ENCODE results near the gene CPO.
"Not testable (repeated sequence)": the region's sequence is repeated elsewhere in the genome, so short reads cannot be mapped to it uniquely, and the experiment has no call there.

CPO gene

GRCh38 chr2:206939340-206939739, at the start of gene CPO:
Gene CPO, plus strand, starts transcription at chr2:206939518. Its CDS starts 82 bp downstream, at chr2:206939600.
- no peak for DNase-seq
- no peak for ATAC-seq

- ATAC-seq (no peak), DNase-seq (no peak)
These were observed 49.1 kb upstream of the CPO start for GRCh38 chr2:206890179-206890578.

DNA sequence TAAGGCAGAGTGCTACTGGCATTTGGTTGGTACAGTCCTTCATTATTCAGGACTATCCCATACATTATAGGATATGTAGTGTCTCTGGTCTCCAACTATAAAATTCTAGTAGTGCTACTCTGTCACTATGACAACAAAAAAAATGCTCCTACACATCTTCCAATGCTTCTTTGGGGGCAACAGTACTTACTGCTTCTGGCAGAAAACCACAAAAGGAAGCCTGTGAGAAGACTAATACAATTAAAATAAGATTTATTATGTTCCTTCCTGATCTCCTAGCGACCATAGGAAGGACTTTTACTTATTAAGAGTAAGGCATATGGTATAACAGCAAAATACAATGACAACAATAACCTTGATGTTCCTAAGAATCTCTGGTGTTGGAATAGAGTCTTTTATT, 48.4 kb upstream of the CPO start:
- DNase-seq (no peak), ATAC-seq (no peak)

DNA sequence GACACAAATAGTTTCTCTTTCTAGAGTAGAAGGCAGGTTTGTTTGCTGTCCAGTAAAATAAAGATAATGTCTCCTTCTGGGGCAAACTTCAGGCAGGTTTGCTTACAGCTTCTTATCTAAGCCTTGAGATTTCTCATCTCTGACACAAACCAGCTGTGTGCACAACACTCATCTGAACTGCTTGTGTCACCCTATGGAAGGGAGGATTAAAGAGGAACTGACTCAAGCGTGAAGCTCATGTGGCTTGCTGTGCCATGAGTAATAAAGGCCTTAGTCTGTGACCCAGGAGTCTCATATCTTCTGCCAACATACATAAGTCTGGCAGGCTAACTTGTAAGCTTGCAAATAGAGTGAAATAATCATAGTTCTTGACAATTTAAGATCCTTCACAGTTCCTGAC, 24.2 kb upstream of the CPO start:
- ATAC-seq (peak; percentile 90), DNase-seq (no peak)

DNA sequence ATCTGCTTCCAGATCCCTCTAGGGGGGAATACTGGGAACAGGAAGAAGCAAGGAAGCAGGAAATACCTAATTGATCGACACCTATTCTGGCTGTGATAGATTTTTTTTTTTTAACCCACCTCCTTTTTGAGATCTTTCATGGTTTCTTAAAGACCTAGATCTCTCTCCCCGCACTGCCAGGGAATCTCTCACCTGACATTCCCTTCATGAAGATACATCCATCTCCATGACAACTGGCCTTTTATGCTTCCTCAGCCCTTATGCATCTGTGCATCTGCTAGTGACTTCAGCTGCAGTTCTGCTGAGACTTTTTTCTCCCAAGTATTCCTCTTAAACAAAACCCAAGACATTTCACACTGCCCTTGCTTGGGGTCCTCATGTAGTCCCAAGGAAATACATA, 21.1 kb upstream of the CPO start:
- ATAC-seq (no peak), DNase-seq (no peak)

- ATAC-seq: no peak
- DNase-seq: no peak
These were observed 19.0 kb upstream of the CPO start for GRCh38 chr2:206920310-206920709.

GRCh38 chr2:206920951-206921350, 18.4 kb upstream of the CPO start:
- no peak for DNase-seq
- ATAC-seq: no peak

DNA sequence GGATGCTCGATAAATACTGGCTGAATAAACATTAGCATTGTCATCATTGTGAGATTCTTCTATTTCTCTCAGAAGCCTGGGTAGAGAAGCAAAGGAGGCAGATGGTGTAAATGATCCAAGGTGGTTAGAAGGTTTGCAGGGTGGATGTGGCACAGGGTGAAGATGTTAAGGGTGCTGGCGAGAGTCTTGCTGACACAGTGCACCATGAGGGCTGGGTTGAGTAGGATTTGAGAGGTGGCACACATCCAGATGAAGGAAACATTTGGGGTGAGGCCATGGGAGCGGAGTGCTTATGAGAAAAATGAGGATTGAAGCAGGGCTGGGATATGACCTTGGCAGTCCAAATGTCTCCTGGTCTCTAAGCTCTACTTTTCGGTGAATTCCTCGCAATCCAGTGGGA, 17.8 kb upstream of the CPO start:
- DNase-seq: no peak

DNA sequence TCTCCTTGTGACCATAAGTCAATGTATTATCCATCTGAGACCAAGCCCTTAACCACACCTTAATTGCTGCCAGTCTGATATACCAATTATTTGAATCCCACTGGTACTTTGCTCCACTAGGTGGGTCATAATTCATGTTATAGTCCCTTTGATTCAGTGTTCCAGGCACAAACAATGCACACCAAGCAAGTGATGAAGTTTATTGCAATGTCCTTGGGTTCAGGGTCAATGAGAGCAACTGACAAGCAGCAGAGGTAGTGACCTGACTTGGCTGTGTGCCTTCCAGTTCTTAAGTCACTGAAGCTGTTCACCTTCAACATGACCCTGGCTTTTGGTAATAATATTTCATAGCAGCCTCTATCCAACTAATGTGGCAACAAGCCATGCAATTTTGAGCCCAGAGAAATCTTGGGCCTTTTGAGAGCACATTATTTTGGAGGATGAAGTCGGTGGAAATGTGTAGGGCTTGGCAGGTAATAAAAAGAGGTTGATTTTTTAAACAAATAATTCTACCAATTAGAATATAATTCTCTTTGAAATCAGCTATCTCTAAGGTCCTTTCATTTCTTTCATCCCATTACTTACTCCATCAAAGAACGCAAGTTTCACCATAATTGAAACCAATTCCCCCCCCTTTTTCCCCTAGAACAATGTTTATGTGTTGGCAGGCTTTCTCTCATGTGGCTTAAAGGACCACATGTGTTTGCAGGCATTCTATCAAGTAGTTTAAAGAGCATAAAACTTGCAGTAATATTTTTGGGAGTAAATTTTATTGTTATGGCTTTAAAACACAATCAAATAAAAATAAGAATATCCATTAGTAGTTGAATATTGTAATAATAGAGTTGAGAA, 3.1 kb upstream of the CPO start:
- DNase-seq (no peak), ATAC-seq (no peak)

More for the DNA sequence above, 17.8 kb upstream of the CPO start:
- ATAC-seq: no peak

DNA sequence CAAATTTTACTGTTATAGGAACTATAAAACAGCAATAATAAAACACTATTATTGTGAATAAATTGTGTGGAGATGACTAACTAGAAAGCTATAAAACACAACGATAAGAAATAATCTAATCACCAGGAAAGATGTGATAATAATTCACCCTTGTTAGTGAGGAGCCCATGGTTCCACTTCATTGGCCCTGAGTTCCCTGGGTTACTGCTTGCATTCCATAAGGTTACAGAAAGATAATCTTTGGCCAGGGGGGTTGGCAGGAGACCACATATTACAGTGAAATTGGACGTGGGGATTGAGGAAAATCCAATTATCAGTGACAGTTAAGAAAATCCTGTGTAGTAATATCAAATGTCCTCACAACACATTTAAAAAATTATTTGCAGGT, 2.5 kb upstream of the CPO start:
- ATAC-seq (no peak), DNase-seq (no peak)

DNA sequence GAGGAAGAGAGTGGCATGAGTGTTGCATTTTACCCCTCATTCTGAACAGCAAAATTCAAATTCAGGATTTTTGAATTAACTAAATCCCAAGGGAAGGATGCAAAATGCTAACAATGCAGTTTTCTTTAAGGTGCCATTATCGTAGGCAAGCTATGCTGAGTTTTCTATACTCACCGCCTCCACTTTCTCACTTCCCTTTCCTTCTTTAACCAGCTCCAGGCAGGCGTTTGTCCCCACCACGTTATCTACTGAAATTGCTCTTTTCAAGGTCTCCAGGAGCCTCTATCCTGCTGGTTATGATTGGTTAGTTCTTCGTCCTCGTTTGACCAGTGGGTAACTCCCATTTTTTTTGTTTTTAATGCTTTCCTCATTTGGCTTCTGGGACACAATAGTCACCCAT, 1.8 kb upstream of the CPO start:
- DNase-seq (no peak), ATAC-seq (no peak)

GRCh38 chr2:206940546-206940945, 1.2 kb downstream of the CPO start:
- no peak for ATAC-seq

DNA sequence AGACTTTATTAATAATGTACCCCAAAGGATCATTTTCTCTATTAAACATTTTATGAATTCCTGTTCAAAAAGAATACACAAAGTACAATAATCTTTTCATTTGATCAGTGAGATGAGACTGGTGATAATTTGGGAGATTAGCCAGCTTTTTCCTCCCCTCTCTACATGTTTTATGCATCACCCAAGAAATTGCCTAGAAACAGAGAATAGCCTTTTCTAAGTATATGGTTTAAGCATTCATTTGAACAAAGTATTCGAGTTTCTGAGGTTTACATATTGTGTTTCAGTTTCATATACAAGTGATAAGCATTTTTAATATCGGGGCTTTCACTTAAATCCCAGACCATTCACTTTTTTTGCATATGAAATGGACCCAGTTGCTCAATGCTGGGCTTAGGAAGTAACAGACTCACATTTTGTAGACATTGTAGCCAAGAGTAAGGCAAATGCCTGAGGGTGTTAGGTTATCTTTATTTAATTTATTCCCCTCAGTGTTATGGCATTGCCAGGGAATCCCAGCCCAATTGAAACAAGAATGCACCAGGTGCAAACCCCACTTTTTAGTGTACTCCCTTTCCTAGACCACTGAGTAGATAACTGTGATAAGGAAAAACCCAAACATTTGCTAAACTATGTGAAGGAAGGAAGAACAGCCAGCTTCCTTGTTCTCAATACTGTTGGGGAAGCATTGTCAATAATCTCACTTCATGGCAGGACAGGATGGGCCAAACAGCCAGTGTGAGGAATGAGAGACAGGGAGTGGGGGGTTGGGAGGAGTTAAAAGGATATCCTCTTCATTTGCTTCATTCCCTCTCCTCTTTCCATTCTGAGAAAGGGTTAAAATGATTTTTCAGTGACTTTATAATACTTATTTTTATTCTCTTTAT, 3.5 kb downstream of the CPO start:
- DNase-seq: no peak

More at GRCh38 chr2:206940546-206940945, 1.2 kb downstream of the CPO start:
- DNase-seq: no peak

DNA sequence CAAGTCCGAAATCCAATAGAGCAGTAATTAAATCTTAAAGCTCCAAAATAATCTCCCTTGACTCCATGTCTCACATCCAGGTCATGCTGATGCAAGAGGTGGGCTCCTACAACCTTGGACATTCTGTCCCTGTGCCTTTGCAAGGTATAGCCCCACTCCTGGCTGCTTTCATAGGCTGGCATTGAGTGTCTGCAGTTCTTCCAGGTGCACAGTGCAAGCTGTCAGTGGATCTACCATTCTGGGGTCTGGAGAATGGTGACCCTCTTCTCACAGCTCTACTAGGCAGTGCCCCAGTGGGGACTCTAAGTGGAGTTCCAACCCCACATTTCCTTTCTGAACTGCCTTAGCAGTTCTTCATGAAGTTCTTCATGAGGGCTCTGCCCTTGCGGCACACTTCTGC, 14.1 kb downstream of the CPO start:
- DNase-seq, ATAC-seq: not testable (repeated sequence)

More for the DNA sequence above, 3.5 kb downstream of the CPO start:
- no peak for ATAC-seq

DNA sequence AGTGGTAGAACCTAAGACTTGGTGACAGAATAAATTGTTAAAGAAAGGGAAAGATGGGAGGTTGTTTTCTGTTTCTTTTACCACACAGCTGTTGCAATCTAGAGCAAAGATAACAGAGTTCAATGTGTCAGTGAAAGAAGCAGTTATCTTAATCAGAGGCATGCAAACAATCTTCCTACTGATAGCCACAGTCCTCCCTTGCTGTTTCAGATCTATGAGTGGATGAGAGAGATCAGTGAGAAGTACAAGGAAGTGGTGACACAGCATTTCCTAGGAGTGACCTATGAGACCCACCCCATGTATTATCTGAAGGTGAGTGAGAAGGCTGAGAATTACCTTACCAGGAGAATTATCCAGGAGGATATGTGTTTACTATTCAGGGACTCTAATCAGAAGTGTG, 15.9 kb downstream of the CPO start:
- no peak for DNase-seq
- no peak for ATAC-seq

GRCh38 chr2:206958261-206958660, 18.9 kb downstream of the CPO start:
- ATAC-seq (no peak), DNase-seq (no peak)

GRCh38 chr2:206962966-206963365, 23.6 kb downstream of the CPO start:
- DNase-seq (no peak), ATAC-seq (no peak)

DNA sequence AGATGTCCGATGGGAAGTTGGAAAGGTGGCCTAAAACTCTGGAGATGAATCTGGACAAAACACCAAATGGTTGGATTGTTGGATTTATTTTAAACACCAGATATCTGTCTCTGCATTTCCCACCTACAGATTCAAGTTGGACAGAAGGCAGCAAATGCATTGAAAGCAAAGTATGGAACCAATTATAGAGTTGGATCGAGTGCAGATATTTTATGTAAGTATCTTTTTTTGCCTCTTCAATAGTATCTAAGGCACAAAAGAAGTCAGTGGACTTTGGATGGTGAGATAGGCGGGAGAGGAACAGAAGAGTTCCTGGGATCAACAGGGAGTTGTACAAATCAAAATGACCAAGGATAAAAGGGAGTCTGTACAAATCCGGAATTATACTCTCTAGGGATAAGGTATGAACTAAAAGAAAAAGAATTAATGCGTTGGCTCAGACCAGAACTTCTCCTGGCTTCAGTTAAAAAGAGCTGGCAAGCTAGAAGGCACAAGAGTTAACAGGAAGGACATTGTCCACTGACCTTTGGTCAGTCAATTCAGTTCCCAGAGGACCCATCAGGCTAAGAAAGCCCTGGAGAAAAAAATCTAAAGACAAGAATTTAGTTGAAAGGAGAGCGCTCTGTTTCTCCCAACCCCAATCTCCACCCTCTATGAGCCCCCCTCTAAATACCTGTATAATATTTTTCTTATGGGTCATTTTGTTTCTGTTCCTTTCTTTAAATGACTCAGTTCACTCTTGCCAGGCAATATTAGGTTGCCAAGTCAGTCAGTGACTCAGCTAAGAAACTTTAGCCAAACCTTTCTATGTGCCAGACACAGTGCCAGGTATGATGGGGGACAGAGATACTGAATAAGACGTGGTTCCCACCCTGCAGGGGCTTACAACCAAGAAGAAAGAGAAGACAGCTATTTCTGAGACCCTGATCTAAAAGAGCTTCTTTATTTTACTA, 29.1 kb downstream of the CPO start:
- no peak for ATAC-seq
- no peak for DNase-seq

GRCh38 chr2:206969192-206969591, 29.9 kb downstream of the CPO start:
- no peak for DNase-seq
- ATAC-seq: no peak

DNA sequence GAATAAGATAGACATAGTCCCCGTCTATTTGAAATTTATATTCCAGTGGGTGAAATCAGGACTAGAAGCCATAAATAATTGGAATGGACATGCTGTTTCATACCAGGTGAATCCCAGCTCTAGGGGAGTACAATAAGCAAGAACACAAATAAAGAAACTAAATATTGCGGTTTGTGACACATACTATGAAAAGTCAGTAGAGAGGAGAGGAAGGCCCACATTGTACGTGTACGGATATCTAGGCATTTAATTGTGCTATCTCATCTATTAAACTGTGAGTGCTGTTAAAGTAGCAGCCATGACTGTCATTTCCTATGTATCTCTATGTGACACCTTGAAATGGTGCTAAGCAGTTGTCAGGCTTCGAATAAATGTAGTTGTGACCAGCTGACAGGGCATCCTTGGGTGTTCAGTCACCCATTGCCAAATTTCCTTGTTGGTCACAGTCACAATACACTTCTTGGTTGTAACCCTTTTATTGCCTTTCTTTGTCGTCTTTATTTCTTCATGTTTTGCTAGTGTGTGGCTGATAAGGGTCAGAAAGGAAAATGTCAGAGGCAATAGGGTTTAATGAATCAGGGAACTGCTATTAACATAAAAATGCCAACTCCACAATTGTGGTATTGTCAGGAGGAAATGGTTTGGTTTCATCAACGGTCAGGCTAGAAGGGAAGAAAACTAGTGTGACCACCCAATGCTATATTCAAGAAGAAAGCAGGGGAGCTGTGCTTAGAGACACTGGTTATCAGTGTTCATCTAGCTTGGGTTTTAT, 31.5 kb downstream of the CPO start:
- DNase-seq: no peak
- ATAC-seq: no peak

DNA sequence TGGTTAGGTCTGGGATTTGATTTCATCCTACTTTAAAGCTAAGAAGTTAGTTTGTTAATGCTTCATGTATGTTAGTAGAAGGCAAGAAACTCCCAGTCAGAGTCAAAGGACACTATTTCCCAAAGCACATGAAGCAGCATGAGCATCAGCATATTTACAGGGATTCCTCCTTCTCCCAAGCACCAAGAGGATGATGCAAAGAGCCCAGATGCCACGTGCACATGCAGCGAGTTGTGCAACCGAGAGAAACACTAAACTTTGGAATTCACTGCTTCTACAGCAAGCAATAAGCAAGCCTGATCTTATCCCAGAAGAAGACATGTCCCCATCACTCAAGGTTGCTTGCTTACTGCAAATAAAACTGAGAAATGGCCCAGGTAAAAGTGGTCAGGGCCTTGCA, 32.5 kb downstream of the CPO start:
- no peak for ATAC-seq
- DNase-seq: no peak
